Stimulated activated CD4-positive, alpha-beta T cell treated with anti-CD3 and anti-CD28 coated beads, Interleukin-1b, Interleukin-23, amount 100 ng/mL, for 4 hours (primary cell): ENCODE measurements around the gene CDCA7L.

Experiments used
- DNase-seq, 2 donors: peaks; one replicate each; pipeline ENCODE4 v3.0.0-alpha.2; 2020; ENCODE audit warnings: low read depth in 2 of 2

CDCA7L gene, protein sequence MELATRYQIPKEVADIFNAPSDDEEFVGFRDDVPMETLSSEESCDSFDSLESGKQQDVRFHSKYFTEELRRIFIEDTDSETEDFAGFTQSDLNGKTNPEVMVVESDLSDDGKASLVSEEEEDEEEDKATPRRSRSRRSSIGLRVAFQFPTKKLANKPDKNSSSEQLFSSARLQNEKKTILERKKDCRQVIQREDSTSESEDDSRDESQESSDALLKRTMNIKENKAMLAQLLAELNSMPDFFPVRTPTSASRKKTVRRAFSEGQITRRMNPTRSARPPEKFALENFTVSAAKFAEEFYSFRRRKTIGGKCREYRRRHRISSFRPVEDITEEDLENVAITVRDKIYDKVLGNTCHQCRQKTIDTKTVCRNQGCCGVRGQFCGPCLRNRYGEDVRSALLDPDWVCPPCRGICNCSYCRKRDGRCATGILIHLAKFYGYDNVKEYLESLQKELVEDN

DNA sequence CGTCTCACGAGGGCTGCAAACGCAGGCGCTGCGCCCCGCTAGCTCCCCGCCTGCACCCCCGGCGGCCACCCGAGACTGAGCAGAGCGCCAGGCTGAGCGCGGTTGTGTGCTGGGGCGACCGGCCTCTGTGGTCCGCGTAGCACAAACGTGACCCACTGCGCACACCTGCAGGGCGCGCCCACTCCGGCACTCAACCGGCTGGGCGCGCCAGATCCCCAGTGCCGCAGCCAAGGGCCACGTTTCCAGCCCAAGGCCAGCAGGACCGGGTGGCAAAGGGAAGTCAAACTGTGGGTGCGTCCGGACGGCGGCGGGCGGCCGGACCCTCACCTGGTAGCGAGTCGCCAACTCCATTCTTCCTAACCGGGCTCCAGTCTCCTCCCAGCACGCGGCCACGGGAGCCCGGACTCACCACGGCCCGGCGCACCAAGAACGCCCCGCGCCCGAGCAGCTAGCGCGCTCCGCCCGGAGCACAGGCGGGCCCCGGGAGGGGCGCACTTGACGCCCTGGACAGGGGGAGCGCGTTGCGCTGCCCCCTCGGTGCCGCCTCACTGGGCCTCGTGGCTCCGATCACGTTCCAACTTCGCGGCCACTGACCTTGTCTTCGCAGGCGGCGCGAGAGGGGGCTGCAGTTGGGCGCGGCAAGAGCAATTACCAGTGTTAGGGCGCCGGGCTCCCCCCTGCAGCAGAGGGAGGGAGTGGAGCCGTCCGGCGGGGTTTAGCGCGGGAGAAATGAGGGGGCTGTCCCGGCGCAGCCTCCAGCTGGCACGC, at the start of gene CDCA7L:
TSS of gene CDCA7L (minus strand) at position 446 of the 768 bp plus-strand sequence. CDS start at position 351, 95 bp downstream.
- peak; percentile 42 to 60 for DNase-seq

GRCh38 chr7:21986096-21986495, 40.4 kb upstream of the CDCA7L start:
- DNase-seq, result no peak

GRCh38 chr7:21984042-21984441, 38.3 kb upstream of the CDCA7L start:
- no peak for DNase-seq

- no peak for DNase-seq
These were observed 37.4 kb upstream of the CDCA7L start for GRCh38 chr7:21983056-21983455.

DNA sequence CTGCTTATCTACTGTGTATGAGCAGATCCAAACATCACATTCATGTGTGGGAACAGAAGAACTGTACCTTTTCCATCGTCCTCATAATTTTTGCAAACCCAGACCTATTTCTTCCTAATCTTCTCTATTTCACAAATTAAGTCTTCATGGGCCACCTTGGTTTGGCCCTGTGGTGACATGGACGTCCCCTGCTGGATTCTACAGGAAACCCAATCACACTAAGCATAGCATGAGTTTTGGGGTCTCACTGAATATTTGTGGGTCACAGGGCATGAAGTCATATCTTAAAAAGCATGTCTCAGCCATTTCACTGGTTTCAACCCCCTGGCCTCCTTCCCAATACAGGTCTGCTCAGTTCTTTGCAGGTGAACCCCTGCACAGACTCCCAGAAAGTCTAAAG, 35.8 kb upstream of the CDCA7L start:
- no peak for DNase-seq

DNA sequence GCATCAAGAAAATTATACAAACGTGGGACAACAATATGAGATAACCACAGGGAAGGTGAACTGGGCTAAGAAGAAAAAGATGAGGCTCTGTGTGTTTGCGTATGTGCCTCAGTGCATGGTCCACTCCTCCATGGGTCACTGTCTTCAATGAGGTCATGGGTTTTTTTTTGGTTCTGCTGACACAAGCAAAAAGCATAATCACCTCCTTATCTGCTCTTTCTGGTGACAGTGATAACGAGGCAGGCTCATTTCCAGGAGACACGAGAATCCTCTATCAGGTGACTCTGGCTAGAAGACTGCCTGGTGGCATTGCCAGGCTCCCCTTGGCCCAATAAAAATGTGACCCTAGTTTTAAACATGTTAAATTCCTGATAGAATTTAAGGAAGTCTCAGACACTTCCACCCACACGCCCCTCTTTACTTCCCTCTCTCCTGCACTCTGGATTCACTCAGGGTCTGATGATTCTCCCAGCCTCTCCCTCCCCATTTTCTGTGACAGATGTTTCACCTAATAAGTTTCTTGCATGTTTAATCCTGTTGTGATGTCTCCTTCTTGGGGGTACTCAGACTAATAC, 35.3 kb upstream of the CDCA7L start:
- DNase-seq, result no peak

DNA sequence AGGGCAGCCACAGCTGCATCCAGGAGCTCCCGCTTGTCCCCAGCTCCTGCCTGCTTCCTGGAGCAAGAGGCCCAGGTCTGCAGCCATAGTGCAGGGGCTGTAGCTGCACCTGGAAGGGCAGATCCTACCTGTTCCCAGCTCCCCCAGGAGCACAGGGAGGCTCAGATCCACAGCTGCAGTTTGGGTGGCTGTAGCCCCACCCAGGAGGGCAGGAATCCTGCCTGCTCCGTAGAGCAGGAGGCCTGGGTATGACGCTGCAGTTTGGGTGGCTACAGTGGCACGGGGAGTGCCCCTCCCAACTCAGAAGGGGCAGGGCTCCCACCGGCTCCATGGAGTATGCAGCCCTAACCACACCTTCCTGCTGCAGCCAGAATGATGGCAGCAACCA, 26.7 kb upstream of the CDCA7L start:
- DNase-seq, result no peak

DNA sequence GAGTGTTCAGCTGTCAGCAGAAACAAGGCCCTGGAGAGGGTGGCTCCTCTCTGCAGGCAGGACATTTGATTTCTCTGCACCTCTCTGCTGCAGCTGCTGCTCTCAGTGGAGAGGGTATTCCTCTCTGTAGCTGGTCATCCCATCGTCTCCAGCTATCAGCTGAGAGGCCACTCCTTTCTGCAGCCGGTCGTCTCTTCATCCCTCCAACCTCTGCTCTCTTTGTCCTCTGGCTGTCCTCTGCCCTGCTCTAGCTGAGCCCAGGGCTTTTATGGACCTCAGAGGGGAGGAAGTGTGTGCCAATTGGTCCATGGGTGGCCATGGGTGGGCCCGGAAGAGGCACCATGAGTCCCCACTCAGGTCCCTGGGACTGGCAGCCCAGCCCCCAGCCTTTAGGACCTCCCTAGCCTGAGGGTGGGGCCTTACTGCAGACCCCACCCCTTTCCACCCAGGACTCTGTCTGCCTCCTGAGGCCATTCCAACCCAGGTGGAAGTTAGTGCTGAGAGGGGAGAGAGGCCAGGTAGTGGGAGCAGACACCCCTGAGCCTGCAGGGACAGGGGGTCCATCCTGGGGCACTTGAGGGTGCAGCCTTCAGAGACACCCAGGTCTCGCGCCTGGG, 26.2 kb upstream of the CDCA7L start:
- DNase-seq, result no peak

- DNase-seq, result no peak
These were observed 24.1 kb upstream of the CDCA7L start for GRCh38 chr7:21969822-21970221.

DNA sequence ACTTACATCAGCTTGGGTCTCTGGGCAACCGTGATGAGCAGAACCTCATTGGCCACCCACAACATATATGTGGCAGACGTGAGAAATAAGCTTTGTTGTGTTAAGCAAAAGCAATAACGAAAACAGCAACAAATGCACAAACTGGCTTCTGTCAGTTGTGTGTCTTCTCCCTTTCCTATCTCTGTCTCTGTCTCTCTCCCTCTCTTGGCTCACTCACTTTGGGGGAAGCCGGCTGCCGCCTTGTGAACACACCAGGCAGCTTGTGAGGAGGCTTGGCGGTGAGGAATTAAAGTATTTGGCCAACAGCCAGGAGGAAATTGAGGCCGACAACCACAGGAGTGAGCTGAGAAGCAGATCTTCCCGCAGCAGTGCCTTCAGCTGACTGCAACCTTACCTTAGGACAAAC, 21.9 kb upstream of the CDCA7L start:
- DNase-seq, result no peak

- DNase-seq, result no peak
These were observed 20.6 kb upstream of the CDCA7L start for GRCh38 chr7:21966271-21966670.

GRCh38 chr7:21965291-21965690, 19.6 kb upstream of the CDCA7L start:
- no peak for DNase-seq

- no peak for DNase-seq
These were observed 17.0 kb upstream of the CDCA7L start for GRCh38 chr7:21962677-21963076.

GRCh38 chr7:21960922-21961321, 15.2 kb upstream of the CDCA7L start:
- DNase-seq, result no peak

DNA sequence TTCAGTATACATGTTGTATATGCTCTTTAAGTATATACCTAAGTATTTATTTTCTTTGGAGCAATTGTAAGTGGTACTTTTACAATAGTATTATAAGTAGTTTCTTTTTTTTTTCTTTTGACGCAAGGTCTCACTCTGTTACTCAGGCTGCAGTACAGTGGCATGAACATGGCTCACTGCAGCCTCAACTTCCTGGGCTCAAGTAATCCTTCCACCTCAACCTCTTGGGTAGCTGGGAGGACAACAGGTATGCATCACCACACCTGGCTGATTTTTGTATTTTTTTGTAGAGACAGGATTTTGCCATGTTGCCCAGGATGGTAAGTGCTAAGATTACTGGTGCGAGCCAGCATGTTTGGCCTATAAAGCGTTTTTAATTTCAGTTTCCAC, 13.7 kb upstream of the CDCA7L start:
- no peak for DNase-seq

- DNase-seq, result no peak
These were observed 8.1 kb upstream of the CDCA7L start for GRCh38 chr7:21953781-21954180.

GRCh38 chr7:21948887-21949540, 3.3 kb upstream of the CDCA7L start:
- DNase-seq, result no peak

DNA sequence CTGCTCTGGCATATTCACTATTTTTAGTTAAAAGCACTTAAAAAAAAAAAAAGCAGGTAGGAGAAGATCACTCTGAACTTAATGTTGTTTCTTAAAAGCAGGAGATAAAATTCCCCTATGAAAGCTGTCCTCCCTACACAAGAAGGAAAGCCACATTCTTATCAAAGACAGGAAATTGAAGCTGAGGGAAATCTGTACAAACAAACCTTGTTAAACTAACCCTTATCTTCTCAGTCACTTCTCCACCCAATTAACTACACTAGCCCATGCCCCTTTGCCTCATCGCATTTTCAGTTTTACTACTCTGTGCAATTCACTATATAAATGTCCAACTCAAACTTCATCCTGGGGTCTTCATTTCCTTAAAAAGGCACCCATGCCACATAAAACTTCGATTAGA, 2.7 kb upstream of the CDCA7L start:
- DNase-seq, result no peak

DNA sequence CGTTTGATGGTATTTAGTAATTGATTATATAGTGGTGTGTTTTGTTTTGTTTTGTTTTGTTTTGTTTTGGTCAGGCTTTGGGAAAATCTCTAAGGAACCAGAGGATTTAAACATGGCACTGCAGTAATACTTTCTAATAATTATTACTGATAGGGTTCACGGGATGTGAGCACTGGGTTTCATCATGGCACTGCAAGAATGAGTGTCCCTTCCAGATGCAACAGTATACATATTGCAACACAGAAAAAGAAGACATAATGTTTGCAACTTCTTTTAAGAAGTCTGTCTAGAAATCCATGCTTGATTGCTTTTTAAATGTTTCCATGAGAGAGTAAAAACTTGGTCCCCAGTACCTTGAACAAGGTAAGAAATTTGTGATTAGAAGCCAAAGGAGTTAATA, 2.2 kb upstream of the CDCA7L start:
- DNase-seq, result no peak

DNA sequence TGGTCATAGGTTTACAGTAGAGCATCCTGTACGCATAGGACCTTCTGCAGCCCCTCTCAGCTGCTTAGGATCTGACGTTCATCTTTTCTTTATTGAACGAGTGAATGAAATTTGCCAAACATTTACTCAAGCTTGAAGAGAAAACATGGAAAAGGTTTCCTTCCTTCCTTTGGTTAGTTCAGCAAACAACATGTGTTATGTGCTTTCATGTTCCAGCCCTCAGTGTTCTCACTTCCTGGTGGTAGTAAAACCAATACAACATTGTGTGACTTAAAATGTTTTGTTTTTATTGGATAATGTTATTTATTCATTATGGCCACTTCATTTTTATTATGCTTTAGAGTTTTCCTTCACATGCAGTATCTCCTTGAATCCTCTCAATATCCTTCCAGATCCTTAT, 1.4 kb upstream of the CDCA7L start:
- DNase-seq, result no peak

GRCh38 chr7:21946222-21946709, 567 bp upstream of the CDCA7L start:
- DNase-seq, result no peak
